ENCODE data around the gene SLC1A4. TPM values are rescaled to one million over a fixed set of nuclear protein-coding genes. Genes with fewer than 3 reads are reported as not detected.
"Not testable (repeated sequence)": the region's sequence is repeated elsewhere in the genome, so short reads cannot be mapped to it uniquely, and the experiment has no call there.

SLC1A4 gene
- total RNA-seq, 6 donors from 2014 or later, result 5.2 to 15.2 (median 9.7) TPM

- 72 to 86% methylated on average over 4 of the region's 4 CpGs for WGBS, 2 donors
- no peaks in the 10 kb centered on the region for H3K36me3 ChIP-seq
- peaks cover 5 to 15% (median 7%) of the 10 kb centered on the region in 4 donors for H3K4me1 ChIP-seq
- no peak overlapping the region for H3K27ac ChIP-seq
- ATAC-seq (ENCODE audit: low FRiP score in 2 of 2), result no peak
- no peaks in the 10 kb centered on the region for H3K9me3 ChIP-seq
- no peak for TF ChIP-seq EP300 (IDR thresholded peaks at IDR 0.05)
- no peak for TF ChIP-seq CTCF (IDR thresholded peaks at IDR 0.05)
- DNase-seq, result no peak
- H3K4me3 ChIP-seq, result no peak overlapping the region
- no peaks in the 10 kb centered on the region for H3K27me3 ChIP-seq
Measured at GRCh38 chr2:65033178-65033577, 44.0 kb downstream of the SLC1A4 start.

GRCh38 chr2:65033667-65034066, 44.5 kb downstream of the SLC1A4 start:
- ATAC-seq (ENCODE audit: low FRiP score in 2 of 2); DNase-seq; H3K9me3 ChIP-seq; H3K27ac ChIP-seq; H3K4me3 ChIP-seq; H3K27me3 ChIP-seq; H3K36me3 ChIP-seq: not testable (repeated sequence)
- H3K4me1 ChIP-seq, result peaks cover 5 to 14% (median 7%) of the 10 kb centered on the region in 4 donors
- WGBS, 2 donors, result 96% methylated on average over 4 of the region's 4 CpGs

- Histone ChIP-seq H3K4me1 (peaks cover 5 to 15% (median 7%) of the 10 kb centered on the region in 4 donors), H3K27ac (no peak overlapping the region), H3K9me3 (no peaks in the 10 kb centered on the region), H3K27me3 (no peaks in the 10 kb centered on the region), H3K4me3 (no peak overlapping the region), H3K36me3 (no peaks in the 10 kb centered on the region)
- TF ChIP-seq CTCF (IDR thresholded peaks at IDR 0.05) (no peak), POLR2AphosphoS5 (IDR thresholded peaks at IDR 0.05) (no peak), EP300 (IDR thresholded peaks at IDR 0.05) (no peak), POLR2A (IDR thresholded peaks at IDR 0.05) (no peak)
- WGBS, 2 donors, result 63 to 72% methylated on average over 6 of the region's 6 CpGs
- DNase-seq (no peak), ATAC-seq (ENCODE audit: low FRiP score in 2 of 2) (no peak)
Measured at GRCh38 chr2:65035351-65035943, 46.2 kb downstream of the SLC1A4 start.

GRCh38 chr2:65037178-65037577, 48.0 kb downstream of the SLC1A4 start:
- WGBS, 2 donors, result 89 to 93% methylated on average over 3 of the region's 3 CpGs
- no peaks in the 10 kb centered on the region for H3K9me3 ChIP-seq
- H3K4me1 ChIP-seq, result peaks cover 0 to 9% (median under 1%) of the 10 kb centered on the region in 4 donors
- no peaks in the 10 kb centered on the region for H3K27me3 ChIP-seq
- H3K27ac ChIP-seq, result no peak overlapping the region
- TF ChIP-seq CTCF (IDR thresholded peaks at IDR 0.05) (no peak), POLR2AphosphoS5 (IDR thresholded peaks at IDR 0.05) (no peak), POLR2A (IDR thresholded peaks at IDR 0.05) (no peak), EP300 (IDR thresholded peaks at IDR 0.05) (no peak)
- no peak overlapping the region for H3K4me3 ChIP-seq
- no peaks in the 10 kb centered on the region for H3K36me3 ChIP-seq
- ATAC-seq (ENCODE audit: low FRiP score in 2 of 2) (no peak), DNase-seq (no peak)

- TF ChIP-seq POLR2A (IDR thresholded peaks at IDR 0.05) (no peak), EP300 (IDR thresholded peaks at IDR 0.05) (no peak), POLR2AphosphoS5 (IDR thresholded peaks at IDR 0.05) (no peak), CTCF (IDR thresholded peaks at IDR 0.05) (no peak)
- Histone ChIP-seq H3K27me3 (no peaks in the 10 kb centered on the region), H3K36me3 (no peaks in the 10 kb centered on the region), H3K4me3 (no peak overlapping the region), H3K9me3 (no peaks in the 10 kb centered on the region), H3K27ac (no peak overlapping the region), H3K4me1 (peaks cover 0 to 5% (median 2%) of the 10 kb centered on the region in 4 donors)
- DNase-seq (no peak), ATAC-seq (ENCODE audit: low FRiP score in 2 of 2) (no peak)
- WGBS, 2 donors, result 85 to 95% methylated on average over 3 of the region's 3 CpGs
Measured at GRCh38 chr2:65039640-65040039, 50.4 kb downstream of the SLC1A4 start.
